Measurements from ENCODE around the gene PDIA6.

DNA sequence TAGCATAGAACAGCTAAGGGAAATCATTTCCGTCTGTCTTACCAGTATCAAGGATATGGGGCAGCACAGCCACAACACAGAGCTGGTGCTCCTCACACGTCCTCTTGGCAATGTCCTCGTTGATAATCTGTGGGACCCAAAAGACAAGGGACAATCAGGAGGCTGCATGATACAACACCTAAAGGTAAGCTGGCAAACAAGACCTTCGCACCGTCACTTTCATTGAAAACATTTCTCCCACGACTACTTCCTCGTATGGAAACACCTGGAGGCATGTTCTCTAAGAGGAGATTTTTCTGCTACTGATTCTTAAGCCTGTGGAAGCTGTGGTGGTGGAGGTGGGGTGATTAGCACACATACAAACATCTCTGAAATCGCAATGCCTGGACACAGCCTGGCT lies 23.7 kb downstream of the PDIA6 start:
- TF ChIP-seq, protein P1, sequence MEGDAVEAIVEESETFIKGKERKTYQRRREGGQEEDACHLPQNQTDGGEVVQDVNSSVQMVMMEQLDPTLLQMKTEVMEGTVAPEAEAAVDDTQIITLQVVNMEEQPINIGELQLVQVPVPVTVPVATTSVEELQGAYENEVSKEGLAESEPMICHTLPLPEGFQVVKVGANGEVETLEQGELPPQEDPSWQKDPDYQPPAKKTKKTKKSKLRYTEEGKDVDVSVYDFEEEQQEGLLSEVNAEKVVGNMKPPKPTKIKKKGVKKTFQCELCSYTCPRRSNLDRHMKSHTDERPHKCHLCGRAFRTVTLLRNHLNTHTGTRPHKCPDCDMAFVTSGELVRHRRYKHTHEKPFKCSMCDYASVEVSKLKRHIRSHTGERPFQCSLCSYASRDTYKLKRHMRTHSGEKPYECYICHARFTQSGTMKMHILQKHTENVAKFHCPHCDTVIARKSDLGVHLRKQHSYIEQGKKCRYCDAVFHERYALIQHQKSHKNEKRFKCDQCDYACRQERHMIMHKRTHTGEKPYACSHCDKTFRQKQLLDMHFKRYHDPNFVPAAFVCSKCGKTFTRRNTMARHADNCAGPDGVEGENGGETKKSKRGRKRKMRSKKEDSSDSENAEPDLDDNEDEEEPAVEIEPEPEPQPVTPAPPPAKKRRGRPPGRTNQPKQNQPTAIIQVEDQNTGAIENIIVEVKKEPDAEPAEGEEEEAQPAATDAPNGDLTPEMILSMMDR (IDR thresholded peaks at IDR 0.05) = no peak
- TF ChIP-seq POLR2A (IDR thresholded peaks at IDR 0.05) = no peak

Data from body of pancreas (tissue), 4 donors.